HepG2 (cell line): Measurements from ENCODE around the gene ABCA3. TPM values are rescaled to one million over a fixed set of nuclear protein-coding genes. Genes with fewer than 3 reads are reported as not detected.

Experiments used
- EEA1 ChIP-seq: sonication (generic); formaldehyde crosslinking; IDR thresholded peaks from 2 replicates; pipeline ENCODE4 v1.5.1; 2020; ENCODE audit warnings: mild to moderate bottlenecking, missing genetic modification reagents, borderline replicate concordance
- HCFC1 ChIP-seq: fragments of 150-350 bp; IDR thresholded peaks from 2 replicates; pipeline ENCODE4 v1.6.1; 2014; ENCODE audit warnings: low read depth, low read length
- KLF11 ChIP-seq: IDR thresholded peaks from 2 replicates; pipeline ENCODE4 v1.6.1; 2016; ENCODE audit warnings: missing compliant biosample characterization
- ZBTB49 ChIP-seq: sonication (generic); formaldehyde crosslinking; IDR thresholded peaks from 2 replicates; pipeline ENCODE4 v1.4.0; 2020; ENCODE audit warnings: missing genetic modification reagents, borderline replicate concordance
- ZNF430 ChIP-seq: sonication (generic); formaldehyde crosslinking; IDR thresholded peaks from 2 replicates; pipeline ENCODE4 v1.9.0; 2021; ENCODE audit warnings: mild to moderate bottlenecking, missing genetic modification reagents
- ZNF543 ChIP-seq: sonication (generic); formaldehyde crosslinking; IDR thresholded peaks from 2 replicates; pipeline ENCODE4 v1.4.0; 2020; ENCODE audit warnings: mild to moderate bottlenecking, missing genetic modification reagents
- ZNF691 ChIP-seq: sonication (generic); formaldehyde crosslinking; IDR thresholded peaks from 2 replicates; pipeline ENCODE4 v1.4.0; 2020; ENCODE audit warnings: missing genetic modification reagents, low read depth, mild to moderate bottlenecking, borderline replicate concordance
- ZNF746 ChIP-seq: sonication (generic); formaldehyde crosslinking; IDR thresholded peaks from 2 replicates; pipeline ENCODE4 v1.8.0; 2022; ENCODE audit warnings: mild to moderate bottlenecking, missing genetic modification reagents
- polyA plus RNA-seq, 8 experiments: library from polyadenylated mRNA; depleted of rRNA in 3 of 8; stranded (reverse) in 7 of 8; unstranded in 1 of 8; fragments of >200 nt; fragmentation: Illumina TruSeq in 4 of 8; extraction: Trizol in 4 of 8; gene quantifications; 2 replicates each; pipeline versions ENCODE4 v1.2.1 to v1.2.3, GENCODE V29; 2011 to 2016; ENCODE audit warnings: low read depth in 4 of 8, missing spikeins in 1 of 8, mixed read lengths in 1 of 8; ENCODE audit not compliant: insufficient read depth in 1 of 8
- total RNA-seq, 5 experiments: library from RNA; depleted of rRNA; stranded (reverse); fragments of >200 nt; fragmentation: Illumina TruSeq; extraction: Trizol; gene quantifications; 2 replicates each; pipeline ENCODE4 v1.2.3, GENCODE V29; 2016; ENCODE audit warnings: low read depth in 1 of 5
- TF ChIP-seq, protein P1 (sequence below): sonication (generic); formaldehyde crosslinking; conservative IDR thresholded peaks from 2 replicates; pipeline ENCODE4 v1.8.1; 2023; ENCODE audit warnings: missing genetic modification reagents
- TF ChIP-seq, protein P2 (sequence below): sonication (generic); formaldehyde crosslinking; IDR thresholded peaks from 2 replicates; pipeline ENCODE4 v1.4.0; 2020; ENCODE audit warnings: mild to moderate bottlenecking, missing genetic modification reagents, borderline replicate concordance
- TF ChIP-seq, protein P3 (sequence below): sonication (generic); formaldehyde crosslinking; IDR thresholded peaks from 2 replicates; pipeline ENCODE4 v1.4.0; 2020; ENCODE audit warnings: missing genetic modification reagents

The ABCA3 gene
- total and polyA plus RNA-seq, 2 of the 13 experiments (the other 11 are each of a cell fraction or from before 2014, with no cell fraction given): 0.60 to 1.5 TPM

DNA sequence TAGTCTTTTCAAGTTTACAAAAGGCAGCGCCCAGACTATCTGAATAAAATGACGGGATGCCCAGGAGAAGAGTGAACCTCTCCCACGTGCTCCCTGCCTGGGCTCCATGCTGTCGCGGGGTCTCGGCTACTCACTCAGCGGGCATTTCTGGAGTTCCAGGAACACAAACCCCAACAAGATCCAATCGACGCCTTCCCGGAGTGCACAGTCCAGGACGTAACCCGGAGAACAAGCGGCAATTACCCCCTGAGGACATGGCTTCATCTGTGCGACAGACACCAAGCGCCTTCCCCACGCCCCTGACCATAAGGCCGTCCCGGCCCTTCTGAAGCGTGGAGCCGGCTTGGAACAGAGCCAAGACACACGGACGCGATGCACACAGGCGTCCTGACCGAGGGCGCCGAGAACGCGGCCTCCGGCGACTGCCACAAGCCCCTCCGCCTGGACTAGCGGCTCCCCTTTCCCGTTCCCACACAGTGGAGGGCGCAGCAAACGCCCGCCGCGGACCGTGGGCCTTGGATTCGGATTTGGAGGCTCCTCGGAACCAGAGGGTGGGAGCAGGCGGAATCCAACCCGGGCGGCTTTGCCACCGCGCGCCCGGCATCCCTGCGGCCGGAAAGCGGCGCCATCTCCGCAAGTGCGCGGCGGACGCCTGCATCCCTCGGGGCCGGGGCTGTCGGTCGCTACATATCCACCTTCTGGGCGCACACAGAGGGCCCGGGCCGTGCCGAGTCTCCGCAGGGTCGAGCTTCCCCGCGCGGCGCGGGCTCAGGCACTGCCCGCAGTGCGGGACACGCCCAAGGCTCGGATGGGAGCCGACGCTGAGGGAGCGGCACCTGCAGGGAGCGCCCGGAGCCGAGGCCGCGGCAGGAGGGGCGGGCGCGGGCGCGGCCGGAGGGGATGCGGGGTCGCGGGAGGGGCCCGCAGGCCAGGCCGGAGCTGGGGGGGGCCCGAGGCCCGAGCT, 725 bp downstream of the ABCA3 start (continued):
- TF ChIP-seq, protein P1, sequence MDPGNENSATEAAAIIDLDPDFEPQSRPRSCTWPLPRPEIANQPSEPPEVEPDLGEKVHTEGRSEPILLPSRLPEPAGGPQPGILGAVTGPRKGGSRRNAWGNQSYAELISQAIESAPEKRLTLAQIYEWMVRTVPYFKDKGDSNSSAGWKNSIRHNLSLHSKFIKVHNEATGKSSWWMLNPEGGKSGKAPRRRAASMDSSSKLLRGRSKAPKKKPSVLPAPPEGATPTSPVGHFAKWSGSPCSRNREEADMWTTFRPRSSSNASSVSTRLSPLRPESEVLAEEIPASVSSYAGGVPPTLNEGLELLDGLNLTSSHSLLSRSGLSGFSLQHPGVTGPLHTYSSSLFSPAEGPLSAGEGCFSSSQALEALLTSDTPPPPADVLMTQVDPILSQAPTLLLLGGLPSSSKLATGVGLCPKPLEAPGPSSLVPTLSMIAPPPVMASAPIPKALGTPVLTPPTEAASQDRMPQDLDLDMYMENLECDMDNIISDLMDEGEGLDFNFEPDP (CRISPR knock-in tag): 0 out of 2 replicates have a peak, but pooled peaks have one; percentile 94
- TF ChIP-seq HCFC1 (no peak), ZBTB49 (CRISPR knock-in tag) (no peak), ZNF746 (CRISPR knock-in tag) (no peak), ZNF691 (CRISPR knock-in tag) (no peak), KLF11 (CRISPR knock-in tag) (no peak), ZNF430 (CRISPR knock-in tag) (peak; percentile 48), EEA1 (CRISPR knock-in tag) (no peak), ZNF543 (no peak)
- TF ChIP-seq, protein P2, sequence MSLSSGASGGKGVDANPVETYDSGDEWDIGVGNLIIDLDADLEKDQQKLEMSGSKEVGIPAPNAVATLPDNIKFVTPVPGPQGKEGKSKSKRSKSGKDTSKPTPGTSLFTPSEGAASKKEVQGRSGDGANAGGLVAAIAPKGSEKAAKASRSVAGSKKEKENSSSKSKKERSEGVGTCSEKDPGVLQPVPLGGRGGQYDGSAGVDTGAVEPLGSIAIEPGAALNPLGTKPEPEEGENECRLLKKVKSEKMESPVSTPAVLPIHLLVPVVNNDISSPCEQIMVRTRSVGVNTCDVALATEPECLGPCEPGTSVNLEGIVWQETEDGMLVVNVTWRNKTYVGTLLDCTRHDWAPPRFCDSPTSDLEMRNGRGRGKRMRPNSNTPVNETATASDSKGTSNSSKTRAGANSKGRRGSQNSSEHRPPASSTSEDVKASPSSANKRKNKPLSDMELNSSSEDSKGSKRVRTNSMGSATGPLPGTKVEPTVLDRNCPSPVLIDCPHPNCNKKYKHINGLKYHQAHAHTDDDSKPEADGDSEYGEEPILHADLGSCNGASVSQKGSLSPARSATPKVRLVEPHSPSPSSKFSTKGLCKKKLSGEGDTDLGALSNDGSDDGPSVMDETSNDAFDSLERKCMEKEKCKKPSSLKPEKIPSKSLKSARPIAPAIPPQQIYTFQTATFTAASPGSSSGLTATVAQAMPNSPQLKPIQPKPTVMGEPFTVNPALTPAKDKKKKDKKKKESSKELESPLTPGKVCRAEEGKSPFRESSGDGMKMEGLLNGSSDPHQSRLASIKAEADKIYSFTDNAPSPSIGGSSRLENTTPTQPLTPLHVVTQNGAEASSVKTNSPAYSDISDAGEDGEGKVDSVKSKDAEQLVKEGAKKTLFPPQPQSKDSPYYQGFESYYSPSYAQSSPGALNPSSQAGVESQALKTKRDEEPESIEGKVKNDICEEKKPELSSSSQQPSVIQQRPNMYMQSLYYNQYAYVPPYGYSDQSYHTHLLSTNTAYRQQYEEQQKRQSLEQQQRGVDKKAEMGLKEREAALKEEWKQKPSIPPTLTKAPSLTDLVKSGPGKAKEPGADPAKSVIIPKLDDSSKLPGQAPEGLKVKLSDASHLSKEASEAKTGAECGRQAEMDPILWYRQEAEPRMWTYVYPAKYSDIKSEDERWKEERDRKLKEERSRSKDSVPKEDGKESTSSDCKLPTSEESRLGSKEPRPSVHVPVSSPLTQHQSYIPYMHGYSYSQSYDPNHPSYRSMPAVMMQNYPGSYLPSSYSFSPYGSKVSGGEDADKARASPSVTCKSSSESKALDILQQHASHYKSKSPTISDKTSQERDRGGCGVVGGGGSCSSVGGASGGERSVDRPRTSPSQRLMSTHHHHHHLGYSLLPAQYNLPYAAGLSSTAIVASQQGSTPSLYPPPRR (CRISPR knock-in tag): no peak
- TF ChIP-seq, protein P3, sequence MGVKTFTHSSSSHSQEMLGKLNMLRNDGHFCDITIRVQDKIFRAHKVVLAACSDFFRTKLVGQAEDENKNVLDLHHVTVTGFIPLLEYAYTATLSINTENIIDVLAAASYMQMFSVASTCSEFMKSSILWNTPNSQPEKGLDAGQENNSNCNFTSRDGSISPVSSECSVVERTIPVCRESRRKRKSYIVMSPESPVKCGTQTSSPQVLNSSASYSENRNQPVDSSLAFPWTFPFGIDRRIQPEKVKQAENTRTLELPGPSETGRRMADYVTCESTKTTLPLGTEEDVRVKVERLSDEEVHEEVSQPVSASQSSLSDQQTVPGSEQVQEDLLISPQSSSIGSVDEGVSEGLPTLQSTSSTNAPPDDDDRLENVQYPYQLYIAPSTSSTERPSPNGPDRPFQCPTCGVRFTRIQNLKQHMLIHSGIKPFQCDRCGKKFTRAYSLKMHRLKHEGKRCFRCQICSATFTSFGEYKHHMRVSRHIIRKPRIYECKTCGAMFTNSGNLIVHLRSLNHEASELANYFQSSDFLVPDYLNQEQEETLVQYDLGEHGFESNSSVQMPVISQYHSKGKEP (CRISPR knock-in tag): no peak
